Measurements from ENCODE around the gene COL25A1. TPM values are rescaled to one million over a fixed set of nuclear protein-coding genes. Genes with fewer than 3 reads are reported as not detected.

The COL25A1 gene
- total RNA-seq, 4 donors from 2014 or later = 0.06 to 0.53 (median 0.23) TPM

GRCh38 chr4:108831291-108831690 is 471.2 kb downstream of the COL25A1 start:
- Histone ChIP-seq H3K4me3 (no peak overlapping the region), H3K27ac (no peak overlapping the region), H3K27me3 (no peaks in the 10 kb centered on the region), H3K36me3 (no peaks in the 10 kb centered on the region), H3K9me3 (no peaks in the 10 kb centered on the region), H3K4me1 (peaks cover 0 to 13% (median 0%) of the 10 kb centered on the region in 3 donors)
- TF ChIP-seq POLR2A (IDR thresholded peaks at IDR 0.05) = no peak
- TF ChIP-seq CTCF (IDR thresholded peaks at IDR 0.05) = no peak
- WGBS, 2 donors = 82 to 94% methylated on average over 1 of the region's 1 CpG
- no peak for DNase-seq
- intact Hi-C loops (cut with DNase I) = loop anchor here (10.0 kb wide), 1 partner anchor 574 kb away; no protein-coding TSS in a partner anchor

GRCh38 chr4:108830509-108831244 is 471.8 kb downstream of the COL25A1 start:
- intact Hi-C loops (cut with DNase I) = loop anchor here (10.0 kb wide), 1 partner anchor 574 kb away; no protein-coding TSS in a partner anchor
- Histone ChIP-seq H3K4me3 (no peak overlapping the region), H3K9me3 (no peaks in the 10 kb centered on the region), H3K27ac (no peak overlapping the region), H3K27me3 (no peaks in the 10 kb centered on the region), H3K36me3 (no peaks in the 10 kb centered on the region), H3K4me1 (peaks cover 0 to 13% (median 0%) of the 10 kb centered on the region in 3 donors)
- TF ChIP-seq POLR2A (IDR thresholded peaks at IDR 0.05) = no peak
- no peak for TF ChIP-seq CTCF (IDR thresholded peaks at IDR 0.05)
- 33 to 44% methylated on average over 4 of the region's 4 CpGs for WGBS, 2 donors
- no peak for DNase-seq

- H3K4me3 ChIP-seq = no peak overlapping the region
- WGBS, 2 donors = 56 to 63% methylated on average over 4 of the region's 4 CpGs
- DNase-seq = no peak
- intact Hi-C loops (cut with DNase I) = loop anchor here (10.0 kb wide), 1 partner anchor 575 kb away; no protein-coding TSS in a partner anchor
- peaks cover 0 to 13% (median 0%) of the 10 kb centered on the region in 3 donors for H3K4me1 ChIP-seq
- H3K36me3 ChIP-seq = no peaks in the 10 kb centered on the region
- no peak overlapping the region for H3K27ac ChIP-seq
- H3K9me3 ChIP-seq = no peaks in the 10 kb centered on the region
- TF ChIP-seq CTCF (IDR thresholded peaks at IDR 0.05) = no peak
- TF ChIP-seq POLR2A (IDR thresholded peaks at IDR 0.05) = no peak
- no peaks in the 10 kb centered on the region for H3K27me3 ChIP-seq
These were observed 472.4 kb downstream of the COL25A1 start for GRCh38 chr4:108829966-108830492.

- Histone ChIP-seq H3K36me3 (no peaks in the 10 kb centered on the region), H3K27ac (no peak overlapping the region), H3K4me3 (no peak overlapping the region), H3K9me3 (no peaks in the 10 kb centered on the region), H3K27me3 (no peaks in the 10 kb centered on the region), H3K4me1 (peaks cover 0 to 4% (median 0%) of the 10 kb centered on the region in 3 donors)
- DNase-seq = no peak
- WGBS, 2 donors = 37 to 44% methylated on average over 3 of the region's 3 CpGs
- TF ChIP-seq CTCF (IDR thresholded peaks at IDR 0.05) (no peak), POLR2A (IDR thresholded peaks at IDR 0.05) (no peak)
- intact Hi-C loops (cut with DNase I) = no loop called here
These were observed 473.8 kb downstream of the COL25A1 start for GRCh38 chr4:108828620-108829019.

- Histone ChIP-seq H3K27me3 (no peaks in the 10 kb centered on the region), H3K36me3 (no peaks in the 10 kb centered on the region), H3K4me1 (peaks cover 0 to 4% (median 0%) of the 10 kb centered on the region in 3 donors), H3K9me3 (no peaks in the 10 kb centered on the region), H3K4me3 (no peak overlapping the region), H3K27ac (no peak overlapping the region)
- intact Hi-C loops (cut with DNase I) = no loop called here
- WGBS, 2 donors = 74 to 76% methylated on average over 2 of the region's 2 CpGs
- no peak for DNase-seq
- no peak for TF ChIP-seq POLR2A (IDR thresholded peaks at IDR 0.05)
- no peak for TF ChIP-seq CTCF (IDR thresholded peaks at IDR 0.05)
These were observed 476.7 kb downstream of the COL25A1 start for GRCh38 chr4:108825737-108826136.
